Mesodermal cell (in vitro differentiated cells): ENCODE results near the gene ZNF581.

Experiments
- H3K27ac ChIP-seq: 2 replicates; pipeline ENCODE4 v1.7.0; 2013; ENCODE audit warnings: mild to moderate bottlenecking, low read depth, low read length, moderate library complexity; ENCODE audit not compliant: severe bottlenecking
- H3K36me3 ChIP-seq: 2 replicates; pipeline ENCODE4 v1.7.1; 2013; ENCODE audit warnings: mild to moderate bottlenecking, low read length, moderate library complexity; ENCODE audit not compliant: control insufficient read depth, insufficient read depth
- H3K4me1 ChIP-seq: one replicate; pipeline ENCODE4 v1.7.1; 2013; ENCODE audit warnings: mild to moderate bottlenecking, low read length; ENCODE audit not compliant: insufficient read depth, control insufficient read depth, poor library complexity, severe bottlenecking
- H3K4me3 ChIP-seq: 2 replicates; pipeline ENCODE4 v1.7.0; 2013; ENCODE audit warnings: low read length, control low read depth, mild to moderate bottlenecking; ENCODE audit not compliant: insufficient read depth, poor library complexity, severe bottlenecking; ENCODE audit errors: extremely low read depth
- H3K9me3 ChIP-seq: 2 replicates; pipeline ENCODE4 v1.7.1; 2013; ENCODE audit warnings: mild to moderate bottlenecking, low read length, moderate library complexity; ENCODE audit not compliant: control insufficient read depth
- WGBS, 2 experiments: methylation state at CpG; one replicate each; pipeline ENCODE4 v1.1.5; 2013; ENCODE audit warnings: missing lambda C conversion rate in 2 of 2; ENCODE audit not compliant: insufficient coverage in 2 of 2; 5-methylcytosine and 5-hydroxymethylcytosine counted together

ZNF581 gene

DNA sequence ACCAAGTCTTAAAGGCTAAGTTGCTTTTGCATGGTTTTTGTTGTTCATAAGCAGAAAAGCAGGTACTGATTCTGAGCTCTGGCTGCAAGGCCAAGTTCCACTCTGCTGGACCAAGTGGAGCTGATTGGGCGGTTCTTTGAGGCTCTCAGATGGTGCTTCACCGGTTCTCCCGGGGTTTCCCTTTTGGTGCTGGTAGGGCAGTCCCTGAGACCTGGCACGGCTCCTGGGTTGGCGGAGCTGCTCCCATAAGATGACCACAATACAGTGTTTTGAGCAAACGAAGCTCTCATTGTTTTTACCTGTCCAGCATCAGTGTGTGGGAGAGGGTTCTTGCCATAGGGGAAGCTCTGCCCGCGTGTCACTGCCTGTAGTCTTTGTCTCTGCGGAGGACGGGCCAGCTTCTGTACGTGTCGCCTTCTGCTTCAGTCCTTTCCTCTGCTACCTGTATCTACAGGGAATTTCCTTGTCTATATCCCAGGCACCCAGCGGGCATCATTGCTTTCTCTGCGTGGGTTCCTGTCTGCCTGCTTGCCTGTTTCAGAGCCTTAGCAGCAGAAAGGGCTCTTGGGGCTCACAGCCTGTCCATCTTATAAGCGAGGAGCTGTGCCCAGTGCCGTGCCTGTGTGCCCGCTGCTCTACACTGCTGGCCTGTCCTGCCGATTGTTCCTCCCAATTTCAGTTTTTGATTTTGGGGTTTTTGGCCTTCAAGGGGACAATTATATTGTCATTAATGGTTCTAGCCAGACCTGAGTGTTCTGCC is 13.7 kb downstream of the ZNF581 start:
- 80 to 83% methylated on average over 16 to 18 of the region's 18 CpGs for WGBS, 2 experiments
- Histone ChIP-seq H3K4me1 (peaks cover 37% of the 10 kb centered on the region), H3K27ac (no peak overlapping the region), H3K4me3 (peak overlapping the region; percentile 99), H3K9me3 (no peaks in the 10 kb centered on the region), H3K36me3 (peaks cover 62% of the 10 kb centered on the region)

DNA sequence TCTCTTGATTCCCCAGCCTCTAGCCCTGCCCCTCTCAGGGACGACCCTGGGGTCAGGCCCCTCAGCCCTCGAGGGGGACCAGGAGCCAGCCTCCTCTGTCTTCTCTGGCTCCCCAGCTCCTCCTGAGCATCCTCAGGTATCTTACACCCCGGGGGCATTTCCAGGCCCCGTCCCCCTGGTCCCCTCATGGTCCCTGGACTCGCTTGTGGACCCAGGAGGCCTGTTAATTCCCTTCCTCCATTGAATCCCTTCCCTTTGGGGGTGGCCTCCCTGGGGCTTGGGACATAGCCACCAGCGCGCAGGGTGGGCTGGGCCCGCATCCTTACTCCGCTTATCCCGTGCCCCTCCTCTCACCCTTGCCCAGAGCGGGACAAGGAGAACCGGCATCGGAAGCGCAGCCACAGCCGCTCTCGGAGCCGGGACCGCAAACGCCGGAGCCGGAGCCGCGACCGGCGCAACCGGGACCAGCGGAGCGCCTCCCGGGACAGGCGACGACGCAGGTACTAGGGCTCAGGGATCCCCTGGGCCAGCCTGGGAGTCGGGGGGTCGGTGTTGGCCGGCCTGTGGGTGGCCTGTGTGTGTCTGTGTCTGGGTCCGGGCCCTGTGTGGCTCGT is 15.5 kb downstream of the ZNF581 start:
- H3K27ac ChIP-seq: no peak overlapping the region
- WGBS, 2 experiments: 97 to 98% methylated on average over 33 to 34 of the region's 37 CpGs
- no peak overlapping the region for H3K4me3 ChIP-seq
- peaks cover 37% of the 10 kb centered on the region for H3K4me1 ChIP-seq
- peaks cover 73% of the 10 kb centered on the region for H3K36me3 ChIP-seq
- H3K9me3 ChIP-seq: no peaks in the 10 kb centered on the region

DNA sequence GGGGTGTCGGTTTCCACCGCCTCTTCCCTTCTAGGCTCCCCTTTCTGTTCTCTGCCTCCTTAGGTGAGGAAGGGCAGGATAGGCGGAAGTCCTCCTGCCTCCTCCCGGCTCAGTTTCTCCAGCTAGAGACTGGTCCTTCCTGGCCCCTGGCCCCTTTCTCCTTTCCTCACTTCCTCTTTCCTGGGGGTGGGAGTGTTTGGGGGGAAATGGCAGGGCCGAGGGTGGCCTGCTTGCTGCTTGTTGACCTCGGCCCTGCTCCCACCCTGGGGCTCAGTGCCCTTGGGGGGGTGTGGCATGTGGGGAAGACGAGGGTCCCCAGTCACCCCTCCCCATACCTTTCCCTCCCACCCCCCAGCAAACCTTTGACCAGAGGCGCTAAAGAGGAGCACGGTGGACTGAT is 16.4 kb downstream of the ZNF581 start:
- peaks cover 37% of the 10 kb centered on the region for H3K4me1 ChIP-seq
- H3K4me3 ChIP-seq: no peak overlapping the region
- H3K27ac ChIP-seq: no peak overlapping the region
- H3K36me3 ChIP-seq: peaks cover 82% of the 10 kb centered on the region
- WGBS, 2 experiments: 100% methylated on average over 3 of the region's 9 CpGs; no CpG with 5 or more reads in 1 of the 2 experiments
- H3K9me3 ChIP-seq: no peaks in the 10 kb centered on the region

DNA sequence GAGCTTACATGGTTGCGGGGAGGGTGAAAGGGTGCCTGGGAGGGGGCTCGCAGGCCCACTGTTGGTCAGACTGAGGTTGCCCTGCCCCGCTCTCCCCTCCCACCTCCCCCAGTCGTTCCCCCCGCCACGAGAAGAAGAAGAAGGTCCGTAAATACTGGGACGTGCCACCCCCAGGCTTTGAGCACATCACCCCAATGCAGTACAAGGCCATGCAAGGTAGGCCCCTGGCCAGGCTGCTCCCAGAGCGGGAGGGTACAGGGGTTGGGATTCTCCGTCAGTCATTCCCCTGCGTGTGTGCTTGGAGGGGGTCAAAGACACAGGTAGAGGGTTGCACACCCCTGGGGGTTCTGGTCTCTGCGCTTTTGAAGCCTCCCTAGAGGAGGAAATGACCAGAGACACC is 17.0 kb downstream of the ZNF581 start:
- H3K9me3 ChIP-seq: no peaks in the 10 kb centered on the region
- peaks cover 85% of the 10 kb centered on the region for H3K36me3 ChIP-seq
- peaks cover 37% of the 10 kb centered on the region for H3K4me1 ChIP-seq
- WGBS, 2 experiments: 92 to 97% methylated on average over 4 to 6 of the region's 12 CpGs
- H3K4me3 ChIP-seq: no peak overlapping the region
- no peak overlapping the region for H3K27ac ChIP-seq

DNA sequence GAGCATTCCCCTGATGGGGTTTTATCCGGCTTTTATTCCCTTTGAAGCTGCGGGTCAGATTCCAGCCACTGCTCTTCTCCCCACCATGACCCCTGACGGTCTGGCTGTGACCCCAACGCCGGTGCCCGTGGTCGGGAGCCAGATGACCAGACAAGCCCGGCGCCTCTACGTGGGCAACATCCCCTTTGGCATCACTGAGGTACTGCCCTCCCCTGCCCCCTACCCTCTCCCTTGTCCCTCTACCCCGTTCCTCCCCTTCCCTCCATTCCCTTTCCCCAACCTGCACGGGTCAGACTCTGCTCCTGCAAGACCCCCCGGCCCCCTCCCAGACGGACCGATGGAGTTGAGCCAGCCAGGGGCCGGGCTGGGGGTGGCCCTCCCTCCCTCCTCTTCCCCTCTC is 17.5 kb downstream of the ZNF581 start:
- Histone ChIP-seq H3K36me3 (peaks cover 86% of the 10 kb centered on the region), H3K27ac (no peak overlapping the region)
- WGBS, 2 experiments: 94 to 95% methylated on average over 12 of the region's 16 CpGs

DNA sequence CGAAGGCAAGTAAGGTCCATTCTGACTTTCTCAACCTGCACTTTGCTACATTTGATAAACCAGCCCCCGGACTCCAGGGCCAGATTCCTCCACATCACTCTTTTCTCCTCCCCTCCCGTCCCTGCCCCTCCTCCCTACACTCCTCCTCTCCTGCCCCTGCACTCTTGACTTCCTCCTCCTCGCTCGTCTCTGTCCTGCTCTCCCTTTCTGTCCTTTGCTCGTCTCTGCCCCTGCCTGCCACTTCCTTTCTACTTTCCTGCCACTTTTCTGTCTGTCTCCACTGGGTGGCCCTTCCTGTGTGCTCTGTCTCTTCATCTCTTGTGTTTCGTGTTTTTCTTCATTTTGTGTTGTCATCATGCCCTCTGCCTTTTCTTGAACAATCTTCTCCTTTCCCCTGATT is 18.4 kb downstream of the ZNF581 start:
- Histone ChIP-seq H3K4me3 (no peak overlapping the region), H3K9me3 (no peaks in the 10 kb centered on the region), H3K27ac (no peak overlapping the region), H3K4me1 (peaks cover 32% of the 10 kb centered on the region), H3K36me3 (peaks cover 87% of the 10 kb centered on the region)
- WGBS, 2 experiments: 88 to 90% methylated on average over 6 to 7 of the region's 7 CpGs

More for the DNA sequence above, 17.5 kb downstream of the ZNF581 start:
- H3K4me3 ChIP-seq: no peak overlapping the region
- H3K4me1 ChIP-seq: peaks cover 37% of the 10 kb centered on the region
- no peaks in the 10 kb centered on the region for H3K9me3 ChIP-seq

DNA sequence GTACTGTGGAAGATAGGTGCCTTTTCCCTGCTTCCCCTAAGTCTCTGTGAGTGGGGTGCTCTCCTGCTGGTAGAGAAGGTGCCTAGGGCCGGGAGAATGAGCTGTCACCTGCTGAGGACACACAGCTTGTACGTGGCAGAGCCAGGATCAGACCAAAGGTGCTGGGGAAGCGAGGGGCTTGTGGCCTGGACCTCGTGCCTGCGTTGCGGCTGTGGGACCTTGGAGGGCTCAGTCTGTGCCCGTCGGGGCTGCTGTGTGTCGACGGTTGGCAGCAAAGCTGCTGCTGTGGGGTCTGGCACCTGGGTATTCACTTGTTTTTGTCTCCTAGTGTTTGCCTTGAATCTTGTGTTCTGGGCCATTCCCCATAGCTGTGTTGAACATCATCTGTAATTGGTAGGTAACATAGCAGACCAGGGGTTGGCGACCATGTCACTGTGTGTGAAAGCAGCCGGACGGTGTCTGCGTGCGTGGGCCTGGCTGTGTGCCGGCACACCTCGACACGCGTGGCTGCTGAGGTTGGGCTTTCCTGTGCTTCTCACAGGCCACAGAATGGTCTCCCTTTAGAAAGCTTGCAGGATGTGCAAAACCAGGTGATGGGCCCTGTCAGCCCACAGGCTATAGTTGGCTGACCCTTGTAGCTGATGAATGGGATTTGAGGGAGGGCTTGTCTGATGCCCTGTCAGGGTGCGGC is 20.5 kb downstream of the ZNF581 start:
- H3K36me3 ChIP-seq: peaks cover 94% of the 10 kb centered on the region
- peaks cover 13% of the 10 kb centered on the region for H3K4me1 ChIP-seq
- H3K9me3 ChIP-seq: no peaks in the 10 kb centered on the region
- H3K27ac ChIP-seq: no peak overlapping the region
- H3K4me3 ChIP-seq: no peak overlapping the region
- 92 to 95% methylated on average over 20 of the region's 20 CpGs for WGBS, 2 experiments

DNA sequence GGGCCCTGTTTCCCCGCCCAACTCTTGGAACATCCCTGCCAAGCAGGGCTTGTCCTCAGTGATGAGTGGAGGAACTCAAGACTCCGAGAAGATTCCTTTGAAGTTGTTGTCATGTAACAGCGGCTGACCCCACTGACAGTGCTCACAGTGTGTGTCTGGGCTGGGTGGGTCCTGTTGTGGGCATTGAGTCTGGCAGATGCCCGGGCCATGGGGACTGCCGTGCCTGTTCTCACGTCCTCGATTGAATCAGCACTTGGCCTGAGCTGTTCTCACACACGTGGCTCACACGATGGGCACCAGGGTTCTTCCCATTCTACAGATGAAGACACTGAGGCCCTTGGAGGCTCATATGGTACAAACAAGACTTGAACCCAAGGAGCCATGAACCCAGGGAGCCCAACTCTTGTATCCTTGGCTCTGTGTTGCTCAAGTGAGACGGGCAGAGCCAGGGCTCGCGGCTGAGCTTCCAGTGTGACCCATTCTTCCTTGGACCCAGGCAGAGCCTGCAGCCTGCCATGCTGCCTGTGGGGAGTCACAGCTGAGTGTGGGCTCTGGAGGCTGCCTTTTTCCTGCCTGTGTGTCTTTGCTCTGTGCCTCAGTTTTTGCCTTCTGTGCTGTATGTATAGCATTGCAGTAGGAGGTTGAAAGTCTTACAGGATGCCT is 23.0 kb downstream of the ZNF581 start:
- no peaks in the 10 kb centered on the region for H3K9me3 ChIP-seq
- no peak overlapping the region for H3K4me3 ChIP-seq
- peaks cover 90% of the 10 kb centered on the region for H3K36me3 ChIP-seq
- 95 to 97% methylated on average over 12 of the region's 12 CpGs for WGBS, 2 experiments
- H3K27ac ChIP-seq: no peak overlapping the region
- no peaks in the 10 kb centered on the region for H3K4me1 ChIP-seq

DNA sequence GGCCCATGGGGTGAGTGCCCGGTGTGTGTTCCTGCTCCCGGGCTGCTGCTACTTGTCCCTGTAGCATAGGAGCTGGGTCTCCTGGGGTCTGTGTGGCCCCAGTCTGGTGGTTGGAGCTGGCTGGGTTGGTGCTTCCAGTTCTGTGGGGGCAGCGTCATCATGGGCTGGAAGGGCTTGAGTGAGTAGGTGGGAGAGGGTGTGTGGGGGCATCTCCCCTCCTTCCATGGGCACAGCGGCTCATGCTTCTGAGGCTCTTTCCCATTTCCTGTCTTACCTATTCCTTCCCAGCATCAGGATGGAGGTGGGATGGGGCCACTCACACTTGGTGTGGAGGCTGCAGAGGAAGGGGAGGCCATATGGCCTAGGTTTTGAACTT is 23.5 kb downstream of the ZNF581 start:
- H3K36me3 ChIP-seq: peaks cover 90% of the 10 kb centered on the region
- H3K4me1 ChIP-seq: no peaks in the 10 kb centered on the region
- WGBS, 2 experiments: 100% methylated on average over 2 of the region's 4 CpGs
- no peak overlapping the region for H3K27ac ChIP-seq
- H3K4me3 ChIP-seq: no peak overlapping the region
- H3K9me3 ChIP-seq: no peaks in the 10 kb centered on the region

DNA sequence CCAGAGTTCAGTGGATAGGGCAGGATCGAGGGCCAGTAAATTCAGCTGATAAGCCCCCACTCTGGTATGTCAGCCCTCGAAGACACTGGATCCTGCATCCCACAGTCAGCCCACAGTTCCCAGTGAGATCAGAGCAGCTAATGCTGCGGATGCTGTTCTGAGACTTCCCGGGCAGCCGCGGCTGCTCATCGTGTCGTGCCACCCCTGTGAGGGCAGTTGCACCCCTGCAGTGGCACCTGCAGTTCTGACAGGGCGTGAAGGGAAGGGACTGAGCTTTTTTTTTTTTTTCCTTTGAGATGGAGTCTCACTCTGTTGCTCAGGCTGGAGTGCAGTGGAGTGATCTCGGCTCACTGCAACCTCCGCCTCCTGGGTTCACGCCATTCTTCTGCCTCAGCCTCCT is 24.1 kb downstream of the ZNF581 start:
- 89 to 95% methylated on average over 8 to 12 of the region's 12 CpGs for WGBS, 2 experiments
- Histone ChIP-seq H3K9me3 (no peaks in the 10 kb centered on the region), H3K4me3 (no peak overlapping the region), H3K36me3 (peaks cover 88% of the 10 kb centered on the region), H3K27ac (no peak overlapping the region), H3K4me1 (no peaks in the 10 kb centered on the region)
